HG02852 (cell line): ENCODE data around the gene EFNA5.

Experiments used
- ATAC-seq: cut with Tn5 transposase; IDR thresholded peaks from one replicate; pipeline ENCODE4 v1.9.1; 2021; ENCODE audit warnings: mild to moderate bottlenecking, moderate library complexity; ENCODE audit not compliant: unreplicated experiment

EFNA5 gene

DNA sequence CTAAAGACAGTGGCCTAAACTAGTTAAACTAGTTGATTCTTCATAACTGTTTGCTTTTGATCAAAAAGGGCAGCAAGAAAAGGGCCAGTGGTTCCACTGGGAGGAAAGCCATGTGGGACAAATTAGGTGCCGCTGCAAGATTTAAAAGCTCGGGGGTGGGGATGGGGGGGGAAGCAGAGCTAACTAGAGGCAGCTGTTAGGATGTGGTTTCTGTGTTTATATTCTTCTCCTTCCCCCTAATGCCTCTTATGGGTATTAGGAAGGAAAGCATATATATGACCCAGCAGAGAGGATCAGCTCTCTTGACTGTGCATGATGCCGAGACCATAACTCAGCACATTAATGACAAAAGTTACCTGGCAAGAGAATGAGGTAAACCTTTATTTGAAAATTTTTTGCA is 65.7 kb downstream of the EFNA5 start:
- no peak for ATAC-seq

DNA sequence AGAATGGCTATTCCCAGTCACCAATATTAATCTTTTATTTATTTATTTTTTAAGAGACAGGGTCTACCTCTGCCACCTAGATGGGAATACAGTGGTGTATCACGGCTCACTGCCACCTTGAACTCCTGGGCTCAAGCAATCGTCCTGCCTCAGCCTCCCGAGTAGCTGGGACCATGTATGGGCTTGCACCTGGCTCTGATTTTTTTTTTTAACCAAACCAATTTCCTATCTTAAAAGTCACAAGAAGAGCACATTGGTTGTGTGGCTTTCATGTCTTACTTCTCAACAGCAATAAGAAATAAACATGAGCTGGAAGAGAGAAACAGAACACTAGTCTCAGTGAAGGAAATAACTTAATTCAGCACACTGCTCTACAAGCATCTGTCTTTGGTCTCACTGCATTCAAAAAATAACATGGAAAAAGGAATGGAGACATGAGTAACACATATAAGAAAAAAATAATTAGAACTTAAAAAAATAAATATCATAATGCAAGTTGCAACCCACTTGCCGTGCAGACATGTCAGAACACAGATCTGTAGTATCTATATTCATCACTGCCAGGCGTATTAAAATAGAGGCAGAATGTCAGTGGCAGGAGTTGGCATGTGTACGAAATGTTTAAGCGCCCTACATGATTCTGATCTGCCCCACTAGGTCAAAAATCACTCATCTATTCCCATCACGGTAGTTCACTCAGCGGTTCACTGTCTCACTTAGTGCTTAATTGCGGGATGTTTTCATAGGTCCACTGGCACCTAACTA is 66.4 kb downstream of the EFNA5 start:
- no peak for ATAC-seq

GRCh38 chr5:107603349-107603748 is 67.4 kb downstream of the EFNA5 start:
- no peak for ATAC-seq

DNA sequence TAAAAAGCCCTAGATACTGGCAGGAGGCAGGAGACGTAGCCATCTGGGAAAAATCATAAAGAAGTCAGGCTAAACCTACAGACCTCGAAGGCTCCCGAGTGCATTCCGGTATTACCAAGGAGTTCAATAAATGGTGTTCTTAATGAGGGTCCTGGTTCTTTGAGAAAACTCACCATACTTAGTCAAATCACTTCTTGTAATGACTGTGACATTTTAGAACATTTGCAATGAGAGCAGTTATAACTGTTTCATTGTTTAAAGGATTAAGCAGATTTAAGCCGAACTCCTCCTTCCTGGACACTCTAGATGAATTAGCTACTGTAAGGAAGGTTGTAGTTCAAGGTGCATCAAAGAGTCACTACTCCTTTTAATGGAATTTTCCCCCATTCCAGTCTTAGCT is 67.8 kb downstream of the EFNA5 start:
- no peak for ATAC-seq

- no peak for ATAC-seq
These were observed 69.7 kb downstream of the EFNA5 start for GRCh38 chr5:107601076-107601475.

DNA sequence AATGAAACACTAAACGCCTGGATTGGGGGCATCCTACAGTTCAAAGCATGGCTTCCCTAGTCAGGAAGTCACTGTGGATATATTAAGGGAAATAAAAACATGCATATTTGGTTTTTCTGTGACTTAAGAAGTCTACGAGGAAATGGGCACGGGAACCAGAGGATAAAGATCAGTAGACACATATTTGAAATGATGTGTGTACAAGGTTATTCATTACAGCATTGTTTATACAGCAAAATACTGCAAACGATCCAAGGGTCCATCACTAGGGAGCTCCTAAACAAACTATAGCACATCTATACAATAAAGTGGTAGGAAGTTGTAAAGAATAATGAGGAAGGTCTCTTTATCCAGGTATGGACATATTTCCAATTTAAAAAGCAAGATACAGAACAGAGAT is 71.8 kb downstream of the EFNA5 start:
- no peak for ATAC-seq

GRCh38 chr5:107597803-107598202 is 72.9 kb downstream of the EFNA5 start:
- no peak for ATAC-seq

GRCh38 chr5:107597247-107597646 is 73.5 kb downstream of the EFNA5 start:
- ATAC-seq = no peak

- ATAC-seq = no peak
These were observed 76.3 kb downstream of the EFNA5 start for GRCh38 chr5:107594253-107595045.

DNA sequence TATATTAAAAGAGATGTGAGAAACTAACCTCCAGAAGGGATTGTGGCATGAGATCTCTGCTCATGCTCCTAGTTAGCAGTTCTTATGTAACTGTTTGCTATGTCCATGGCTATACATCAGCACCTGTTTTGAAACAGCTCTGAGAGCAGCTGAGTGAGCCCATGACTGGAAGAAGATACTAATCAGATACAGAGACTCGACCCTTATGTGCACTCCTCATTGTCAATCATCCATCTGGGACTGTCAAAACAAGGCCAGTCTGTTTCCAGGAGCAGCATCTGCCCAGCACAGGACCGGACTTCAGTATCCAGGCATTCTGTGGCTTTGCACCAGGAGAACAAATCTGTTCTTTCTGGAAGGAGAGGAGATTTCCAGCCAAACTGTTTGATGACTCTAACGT is 77.7 kb downstream of the EFNA5 start:
- no peak for ATAC-seq

GRCh38 chr5:107592515-107592914 is 78.2 kb downstream of the EFNA5 start:
- no peak for ATAC-seq

- ATAC-seq = no peak
These were observed 80.1 kb downstream of the EFNA5 start for GRCh38 chr5:107590686-107591085.

- ATAC-seq = no peak
These were observed 81.1 kb downstream of the EFNA5 start for GRCh38 chr5:107589520-107590193.

DNA sequence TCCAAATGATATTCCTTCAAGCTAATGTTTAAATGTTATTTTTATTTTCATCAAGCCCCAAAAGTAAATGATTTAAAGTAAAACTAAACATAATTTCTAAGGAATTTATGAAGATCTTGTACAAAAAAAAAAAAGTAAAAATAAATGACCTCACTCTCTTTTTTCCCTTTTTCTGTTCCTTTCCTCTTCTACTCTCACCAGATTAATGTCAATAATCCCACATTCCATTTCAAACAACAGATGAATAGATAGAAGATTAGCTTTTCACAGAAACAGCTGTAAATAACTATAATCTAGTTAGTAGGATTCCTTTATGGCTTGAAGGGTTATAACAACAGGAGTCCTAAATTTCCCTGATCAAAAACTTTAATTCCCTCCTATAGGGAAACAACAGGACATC is 88.1 kb downstream of the EFNA5 start:
- ATAC-seq = no peak

GRCh38 chr5:107580889-107581820 is 89.6 kb downstream of the EFNA5 start:
- no peak for ATAC-seq

DNA sequence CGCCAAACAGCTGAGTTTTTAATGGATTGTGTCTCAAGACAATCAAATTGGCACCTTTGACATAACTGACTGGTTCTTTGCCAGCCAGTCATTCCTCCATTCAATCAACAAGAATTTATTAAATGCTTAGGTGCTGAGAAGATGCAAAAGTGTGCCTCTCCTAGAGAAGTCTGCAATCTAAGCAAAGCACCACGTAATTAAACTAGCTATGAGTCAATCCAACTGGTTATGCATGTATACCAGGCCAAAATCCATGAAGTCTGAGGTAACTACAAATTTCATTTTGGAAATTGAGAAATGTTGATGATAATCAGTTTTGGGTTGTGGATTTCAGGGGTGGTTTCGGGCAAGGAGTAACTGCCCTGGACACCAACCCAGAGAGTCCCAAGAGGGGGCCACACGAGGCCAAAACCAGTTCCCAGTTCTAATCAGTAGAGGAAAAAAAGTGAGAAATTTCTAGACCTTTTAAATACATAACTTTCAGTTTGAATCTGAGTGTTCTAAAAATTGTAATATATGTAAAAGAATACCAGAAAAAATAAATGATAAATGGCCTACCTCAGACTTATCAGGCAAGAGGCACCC is 92.6 kb downstream of the EFNA5 start:
- no peak for ATAC-seq

- ATAC-seq = no peak
These were observed 93.3 kb downstream of the EFNA5 start for GRCh38 chr5:107577394-107577950.

DNA sequence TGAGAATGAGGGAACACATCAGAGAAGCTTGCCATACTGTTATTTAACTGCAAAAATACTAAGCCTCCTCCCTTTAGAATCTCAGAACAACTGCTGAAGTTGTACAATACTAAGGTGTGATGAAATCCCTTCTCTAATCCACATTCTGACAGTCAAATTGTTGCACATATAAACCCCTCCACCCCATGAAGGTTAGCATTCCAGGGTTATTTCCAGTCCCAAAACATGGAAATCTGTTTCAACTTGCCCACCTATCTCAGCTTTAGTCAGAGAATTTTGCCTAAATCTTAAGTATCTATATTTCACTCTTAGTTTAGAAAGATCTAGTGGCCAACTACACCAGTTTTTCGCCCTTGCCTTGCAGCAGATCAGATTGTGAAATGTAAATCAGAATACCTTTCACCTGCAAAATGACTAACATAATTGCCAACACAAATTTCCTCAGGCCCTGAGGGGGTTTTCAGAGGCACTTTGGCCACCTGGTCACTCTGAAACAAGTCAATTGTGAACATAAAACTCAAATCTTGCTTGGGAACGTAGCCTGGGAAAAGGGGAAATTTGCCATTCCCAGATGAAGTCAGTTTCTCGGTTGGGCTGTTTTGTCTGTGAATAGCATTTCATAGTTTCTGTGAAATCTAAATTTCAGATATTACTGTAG is 93.9 kb downstream of the EFNA5 start:
- ATAC-seq = no peak

DNA sequence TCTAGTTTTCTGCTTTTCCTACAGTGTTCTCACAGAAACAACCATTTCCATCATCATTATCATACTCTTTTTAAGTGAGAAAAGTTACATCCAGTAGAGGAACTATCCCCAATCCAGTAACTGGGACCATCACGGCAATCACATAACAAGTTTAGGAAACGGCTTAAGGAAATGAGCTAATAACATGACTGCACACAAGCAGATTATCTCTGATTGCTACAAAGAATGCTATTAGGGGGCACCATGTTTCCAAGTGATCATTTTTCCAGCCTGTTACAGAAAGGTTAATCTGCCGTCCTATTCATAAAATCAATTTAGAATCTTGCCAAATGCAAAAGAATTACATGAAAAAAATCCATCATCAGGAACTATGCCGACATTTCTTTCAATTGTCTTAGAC is 94.6 kb downstream of the EFNA5 start:
- ATAC-seq = no peak

GRCh38 chr5:107574287-107574686 is 96.5 kb downstream of the EFNA5 start:
- no peak for ATAC-seq
